ENCODE results near the gene RPL37A. TPM values are rescaled to one million over a fixed set of nuclear protein-coding genes. Genes with fewer than 3 reads are reported as not detected.
A peak's percentile ranks its signal among the peaks of the same experiment; 100 is the strongest.

Gene RPL37A
- total and polyA plus RNA-seq, 9 of the 15 experiments (the other 6 are each of a cell fraction or from before 2014, with no cell fraction given), result 1,938 to 3,349 (median 2,436) TPM

DNA sequence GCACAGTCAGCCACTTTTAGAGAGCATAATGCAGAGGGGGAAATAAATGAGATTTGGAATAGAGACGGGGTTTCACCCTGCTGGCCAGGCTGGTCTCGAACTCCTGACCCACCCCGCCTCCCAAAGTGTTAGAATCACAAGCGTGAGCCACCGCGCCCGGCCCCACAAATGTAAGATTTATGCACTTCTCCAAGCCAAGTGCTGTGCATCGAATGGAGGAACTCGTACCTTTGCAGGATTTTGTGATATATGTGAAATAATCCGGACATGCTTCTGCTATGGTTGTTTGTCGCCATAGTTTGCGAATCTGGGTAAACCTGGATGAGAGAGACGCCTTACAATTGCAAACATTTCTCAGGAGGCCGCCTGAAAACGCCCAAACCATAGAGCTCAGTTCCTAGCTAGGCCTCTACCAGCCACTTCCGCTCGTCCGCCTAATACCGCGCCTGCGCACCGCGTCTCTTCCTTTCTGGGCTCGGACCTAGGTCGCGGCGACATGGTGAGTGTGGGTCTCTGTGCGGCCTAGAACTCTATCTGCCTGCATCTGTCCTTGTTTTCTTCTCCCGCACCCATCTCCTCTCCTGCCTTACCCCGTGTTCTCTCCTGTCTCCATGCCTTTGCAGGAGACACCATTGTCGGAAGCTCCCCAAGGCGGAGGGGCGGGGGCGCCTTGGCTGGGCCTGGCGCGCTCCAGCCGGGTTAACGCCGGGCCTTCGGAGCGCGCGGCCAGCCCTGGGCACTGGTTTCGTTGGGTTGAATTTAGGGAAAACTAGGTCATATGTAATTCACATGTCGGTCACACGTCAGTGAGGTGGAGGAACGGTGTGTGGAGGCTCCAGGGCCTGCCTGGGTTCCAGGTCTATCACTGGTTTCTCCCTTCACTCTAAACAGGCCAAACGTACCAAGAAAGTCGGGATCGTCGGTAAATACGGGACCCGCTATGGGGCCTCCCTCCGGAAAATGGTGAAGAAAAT, at the start of gene RPL37A (continued):
- TF ChIP-seq, protein P1, sequence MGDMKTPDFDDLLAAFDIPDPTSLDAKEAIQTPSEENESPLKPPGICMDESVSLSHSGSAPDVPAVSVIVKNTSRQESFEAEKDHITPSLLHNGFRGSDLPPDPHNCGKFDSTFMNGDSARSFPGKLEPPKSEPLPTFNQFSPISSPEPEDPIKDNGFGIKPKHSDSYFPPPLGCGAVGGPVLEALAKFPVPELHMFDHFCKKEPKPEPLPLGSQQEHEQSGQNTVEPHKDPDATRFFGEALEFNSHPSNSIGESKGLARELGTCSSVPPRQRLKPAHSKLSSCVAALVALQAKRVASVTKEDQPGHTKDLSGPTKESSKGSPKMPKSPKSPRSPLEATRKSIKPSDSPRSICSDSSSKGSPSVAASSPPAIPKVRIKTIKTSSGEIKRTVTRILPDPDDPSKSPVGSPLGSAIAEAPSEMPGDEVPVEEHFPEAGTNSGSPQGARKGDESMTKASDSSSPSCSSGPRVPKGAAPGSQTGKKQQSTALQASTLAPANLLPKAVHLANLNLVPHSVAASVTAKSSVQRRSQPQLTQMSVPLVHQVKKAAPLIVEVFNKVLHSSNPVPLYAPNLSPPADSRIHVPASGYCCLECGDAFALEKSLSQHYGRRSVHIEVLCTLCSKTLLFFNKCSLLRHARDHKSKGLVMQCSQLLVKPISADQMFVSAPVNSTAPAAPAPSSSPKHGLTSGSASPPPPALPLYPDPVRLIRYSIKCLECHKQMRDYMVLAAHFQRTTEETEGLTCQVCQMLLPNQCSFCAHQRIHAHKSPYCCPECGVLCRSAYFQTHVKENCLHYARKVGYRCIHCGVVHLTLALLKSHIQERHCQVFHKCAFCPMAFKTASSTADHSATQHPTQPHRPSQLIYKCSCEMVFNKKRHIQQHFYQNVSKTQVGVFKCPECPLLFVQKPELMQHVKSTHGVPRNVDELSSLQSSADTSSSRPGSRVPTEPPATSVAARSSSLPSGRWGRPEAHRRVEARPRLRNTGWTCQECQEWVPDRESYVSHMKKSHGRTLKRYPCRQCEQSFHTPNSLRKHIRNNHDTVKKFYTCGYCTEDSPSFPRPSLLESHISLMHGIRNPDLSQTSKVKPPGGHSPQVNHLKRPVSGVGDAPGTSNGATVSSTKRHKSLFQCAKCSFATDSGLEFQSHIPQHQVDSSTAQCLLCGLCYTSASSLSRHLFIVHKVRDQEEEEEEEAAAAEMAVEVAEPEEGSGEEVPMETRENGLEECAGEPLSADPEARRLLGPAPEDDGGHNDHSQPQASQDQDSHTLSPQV (IDR thresholded peaks at IDR 0.05), result no peak
- TF ChIP-seq ZBTB7A (IDR thresholded peaks at IDR 0.05; ENCODE audit: borderline replicate concordance, control insufficient read depth, low read depth, low read length) (peak; percentile 20; the same call in 1 of the 2 replicates), PHF20 (IDR thresholded peaks at IDR 0.05; ENCODE audit: partially characterized antibody) (peak; percentile 95), ZNF143 (CRISPR knock-in tag; IDR thresholded peaks at IDR 0.05) (no peak), CHD4 (IDR thresholded peaks at IDR 0.05; ENCODE audit: insufficient read depth, insufficient replicate concordance, low read depth, low read length, poor library complexity, severe bottlenecking) (no peak), BRD9 (IDR thresholded peaks at IDR 0.05; ENCODE audit: low read depth, partially characterized antibody) (peak; percentile 94), NFXL1 (CRISPR knock-in tag; IDR thresholded peaks at IDR 0.05) (no peak), ZBED1 (IDR thresholded peaks at IDR 0.05) (0 out of 2 replicates have a peak, but pooled peaks have one; percentile 36), ZKSCAN3 (CRISPR knock-in tag; IDR thresholded peaks at IDR 0.05) (no peak), RNF2 (IDR thresholded peaks at IDR 0.05) (peak; percentile 60; the same call in 1 of the 2 replicates), NUFIP1 (IDR thresholded peaks at IDR 0.05; ENCODE audit: partially characterized antibody) (no peak), TEAD4 (IDR thresholded peaks at IDR 0.05; ENCODE audit: low read length) (no peak), TEAD4 (CRISPR knock-in tag; IDR thresholded peaks at IDR 0.05; ENCODE audit: borderline replicate concordance) (no peak), FOXA3 (CRISPR knock-in tag; conservative IDR thresholded peaks at IDR 0.05 in 1 of 2, IDR thresholded peaks at IDR 0.05 in 1 of 2) (no peak)
- TF ChIP-seq, protein P2, sequence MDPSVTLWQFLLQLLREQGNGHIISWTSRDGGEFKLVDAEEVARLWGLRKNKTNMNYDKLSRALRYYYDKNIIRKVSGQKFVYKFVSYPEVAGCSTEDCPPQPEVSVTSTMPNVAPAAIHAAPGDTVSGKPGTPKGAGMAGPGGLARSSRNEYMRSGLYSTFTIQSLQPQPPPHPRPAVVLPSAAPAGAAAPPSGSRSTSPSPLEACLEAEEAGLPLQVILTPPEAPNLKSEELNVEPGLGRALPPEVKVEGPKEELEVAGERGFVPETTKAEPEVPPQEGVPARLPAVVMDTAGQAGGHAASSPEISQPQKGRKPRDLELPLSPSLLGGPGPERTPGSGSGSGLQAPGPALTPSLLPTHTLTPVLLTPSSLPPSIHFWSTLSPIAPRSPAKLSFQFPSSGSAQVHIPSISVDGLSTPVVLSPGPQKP (CRISPR knock-in tag; IDR thresholded peaks at IDR 0.05), result no peak
- TF ChIP-seq, protein P3, sequence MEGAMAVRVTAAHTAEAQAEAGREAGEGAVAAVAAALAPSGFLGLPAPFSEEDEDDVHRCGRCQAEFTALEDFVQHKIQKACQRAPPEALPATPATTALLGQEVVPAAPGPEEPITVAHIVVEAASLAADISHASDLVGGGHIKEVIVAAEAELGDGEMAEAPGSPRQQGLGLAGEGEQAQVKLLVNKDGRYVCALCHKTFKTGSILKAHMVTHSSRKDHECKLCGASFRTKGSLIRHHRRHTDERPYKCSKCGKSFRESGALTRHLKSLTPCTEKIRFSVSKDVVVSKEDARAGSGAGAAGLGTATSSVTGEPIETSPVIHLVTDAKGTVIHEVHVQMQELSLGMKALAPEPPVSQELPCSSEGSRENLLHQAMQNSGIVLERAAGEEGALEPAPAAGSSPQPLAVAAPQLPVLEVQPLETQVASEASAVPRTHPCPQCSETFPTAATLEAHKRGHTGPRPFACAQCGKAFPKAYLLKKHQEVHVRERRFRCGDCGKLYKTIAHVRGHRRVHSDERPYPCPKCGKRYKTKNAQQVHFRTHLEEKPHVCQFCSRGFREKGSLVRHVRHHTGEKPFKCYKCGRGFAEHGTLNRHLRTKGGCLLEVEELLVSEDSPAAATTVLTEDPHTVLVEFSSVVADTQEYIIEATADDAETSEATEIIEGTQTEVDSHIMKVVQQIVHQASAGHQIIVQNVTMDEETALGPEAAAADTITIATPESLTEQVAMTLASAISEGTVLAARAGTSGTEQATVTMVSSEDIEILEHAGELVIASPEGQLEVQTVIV (CRISPR knock-in tag; IDR thresholded peaks at IDR 0.05; ENCODE audit: borderline replicate concordance), result no peak
- TF ChIP-seq, protein P4, sequence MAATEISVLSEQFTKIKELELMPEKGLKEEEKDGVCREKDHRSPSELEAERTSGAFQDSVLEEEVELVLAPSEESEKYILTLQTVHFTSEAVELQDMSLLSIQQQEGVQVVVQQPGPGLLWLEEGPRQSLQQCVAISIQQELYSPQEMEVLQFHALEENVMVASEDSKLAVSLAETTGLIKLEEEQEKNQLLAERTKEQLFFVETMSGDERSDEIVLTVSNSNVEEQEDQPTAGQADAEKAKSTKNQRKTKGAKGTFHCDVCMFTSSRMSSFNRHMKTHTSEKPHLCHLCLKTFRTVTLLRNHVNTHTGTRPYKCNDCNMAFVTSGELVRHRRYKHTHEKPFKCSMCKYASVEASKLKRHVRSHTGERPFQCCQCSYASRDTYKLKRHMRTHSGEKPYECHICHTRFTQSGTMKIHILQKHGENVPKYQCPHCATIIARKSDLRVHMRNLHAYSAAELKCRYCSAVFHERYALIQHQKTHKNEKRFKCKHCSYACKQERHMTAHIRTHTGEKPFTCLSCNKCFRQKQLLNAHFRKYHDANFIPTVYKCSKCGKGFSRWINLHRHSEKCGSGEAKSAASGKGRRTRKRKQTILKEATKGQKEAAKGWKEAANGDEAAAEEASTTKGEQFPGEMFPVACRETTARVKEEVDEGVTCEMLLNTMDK (IDR thresholded peaks at IDR 0.05; ENCODE audit: borderline replicate concordance, insufficient read depth, low read depth, low read length, poor library complexity, severe bottlenecking), result no peak
